ENCODE results near the gene PKIG. TPM values are rescaled to one million over a fixed set of nuclear protein-coding genes. Genes with fewer than 3 reads are reported as not detected.

Gene PKIG
- total and polyA plus RNA-seq, 9 donors, result 37.0 to 114 (median 49.9) TPM

- H3K4me3 ChIP-seq, result no peak overlapping the region
- H3K36me3 ChIP-seq, result no peaks in the 10 kb centered on the region
- 82 to 85% (median 85%) methylated on average over 6 of the region's 6 CpGs for WGBS, 3 donors
- TF ChIP-seq POLR2A (IDR thresholded peaks at IDR 0.05) (no peak), CTCF (IDR thresholded peaks at IDR 0.05) (no peak), EP300 (IDR thresholded peaks at IDR 0.05) (no peak)
- peak overlapping the region in 1 of 2 donors; percentile 64 for H3K27ac ChIP-seq
- no peaks in the 10 kb centered on the region for H3K27me3 ChIP-seq
- no peak for DNase-seq
- H3K4me1 ChIP-seq (ENCODE audit: insufficient read depth), result peaks cover 13% of the 10 kb centered on the region
- no peaks in the 10 kb centered on the region for H3K9me3 ChIP-seq
- intact Hi-C loops (cut with DNase I), result no loop called here
These were observed 10.9 kb upstream of the PKIG start for GRCh38 chr20:44571362-44571988.

- no peaks in the 10 kb centered on the region for H3K9me3 ChIP-seq
- peaks cover 15% of the 10 kb centered on the region for H3K4me1 ChIP-seq (ENCODE audit: insufficient read depth)
- WGBS, 3 donors, result 35 to 40% (median 38%) methylated on average over 6 of the region's 6 CpGs
- peak overlapping the region; percentile 14 to 64 for H3K27ac ChIP-seq
- no peaks in the 10 kb centered on the region for H3K36me3 ChIP-seq
- H3K4me3 ChIP-seq, result no peak overlapping the region
- TF ChIP-seq CTCF (IDR thresholded peaks at IDR 0.05) (no peak), POLR2A (IDR thresholded peaks at IDR 0.05) (no peak), EP300 (IDR thresholded peaks at IDR 0.05) (no peak)
- peak in 3 of 5 donors; percentile 25 to 49 (median 35) for DNase-seq
- H3K27me3 ChIP-seq, result no peaks in the 10 kb centered on the region
- intact Hi-C loops (cut with DNase I), result no loop called here
These were observed 9.6 kb upstream of the PKIG start for GRCh38 chr20:44572551-44573500.

- H3K27ac ChIP-seq, result peak overlapping the region in 1 of 2 donors; percentile 64
- no peak overlapping the region for H3K4me3 ChIP-seq
- H3K27me3 ChIP-seq, result no peaks in the 10 kb centered on the region
- 82 to 93% (median 91%) methylated on average over 2 of the region's 2 CpGs for WGBS, 3 donors
- DNase-seq, result no peak
- no peaks in the 10 kb centered on the region for H3K9me3 ChIP-seq
- H3K4me1 ChIP-seq (ENCODE audit: insufficient read depth), result peaks cover 15% of the 10 kb centered on the region
- intact Hi-C loops (cut with DNase I), result no loop called here
- TF ChIP-seq CTCF (IDR thresholded peaks at IDR 0.05) (no peak), EP300 (IDR thresholded peaks at IDR 0.05) (no peak), POLR2A (IDR thresholded peaks at IDR 0.05) (no peak)
- no peaks in the 10 kb centered on the region for H3K36me3 ChIP-seq
These were observed 8.9 kb upstream of the PKIG start for GRCh38 chr20:44573501-44573869.

GRCh38 chr20:44574372-44574771, 8.0 kb upstream of the PKIG start:
- TF ChIP-seq POLR2A (IDR thresholded peaks at IDR 0.05), result no peak
- TF ChIP-seq EP300 (IDR thresholded peaks at IDR 0.05), result no peak
- TF ChIP-seq CTCF (IDR thresholded peaks at IDR 0.05), result no peak
- Histone ChIP-seq H3K4me3 (no peak overlapping the region), H3K27me3 (no peaks in the 10 kb centered on the region), H3K36me3 (no peaks in the 10 kb centered on the region), H3K27ac (no peak overlapping the region), H3K9me3 (no peaks in the 10 kb centered on the region), H3K4me1 (ENCODE audit: insufficient read depth) (peaks cover 15% of the 10 kb centered on the region)
- intact Hi-C loops (cut with DNase I), result no loop called here
- DNase-seq, result no peak
- WGBS, 3 donors, result 93 to 98% (median 97%) methylated on average over 4 of the region's 4 CpGs

All from ovary (tissue), 9 donors.